Activated CD4-positive, alpha-beta T cell treated with anti-CD3 and anti-CD28 coated beads, Interleukin-2, amount 50 U/mL, for 48 hours (primary cell): ENCODE results near the gene ZFHX3.

Experiments used
- DNase-seq, 2 experiments: peaks; one replicate each; pipeline ENCODE4 v3.0.0-alpha.2; 2020

Gene ZFHX3

DNA sequence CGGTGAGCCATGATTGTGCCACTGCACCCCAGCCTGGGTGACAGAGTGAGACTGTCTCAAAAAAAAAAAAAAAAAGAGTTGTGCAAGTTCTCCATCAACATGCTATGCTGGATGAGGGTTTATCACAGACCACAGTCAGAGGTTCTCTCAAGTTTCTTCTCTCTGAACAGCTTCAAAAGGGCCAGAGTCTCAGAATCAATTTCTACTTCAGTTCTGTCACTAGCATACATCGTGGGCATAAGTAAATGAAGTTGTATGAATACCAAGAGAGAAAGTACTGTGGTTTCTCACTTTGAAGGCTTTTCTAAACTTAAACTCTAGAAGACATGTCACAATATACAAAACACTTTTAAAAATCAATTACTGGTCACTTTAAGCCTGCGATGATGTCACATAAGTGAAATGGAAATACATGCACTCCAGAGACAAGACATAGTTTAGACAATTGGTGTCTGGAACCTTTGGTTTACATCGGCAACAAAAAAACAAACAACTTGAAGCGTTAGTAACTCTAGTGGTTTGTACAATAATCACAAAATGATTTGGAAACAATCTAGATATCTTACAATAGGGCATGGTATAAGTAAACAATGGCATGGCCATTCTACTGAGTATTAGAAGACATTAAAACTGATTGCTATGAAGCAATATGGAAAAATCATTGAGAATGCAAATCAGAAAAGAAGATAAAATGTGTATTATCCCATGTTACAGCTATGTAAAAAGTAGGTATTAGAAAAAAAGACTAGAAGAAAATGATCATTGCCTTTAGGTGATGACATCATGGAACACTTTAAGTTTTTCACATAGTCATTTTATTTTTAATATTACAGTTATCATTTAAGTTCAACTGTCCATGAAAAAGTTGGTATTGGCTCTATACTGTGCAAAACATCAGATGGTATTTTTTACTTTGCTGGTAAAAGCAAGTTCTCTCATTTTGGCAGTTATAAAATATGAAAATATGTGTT, 232.3 kb downstream of the ZFHX3 start:
- no peak for DNase-seq

DNA sequence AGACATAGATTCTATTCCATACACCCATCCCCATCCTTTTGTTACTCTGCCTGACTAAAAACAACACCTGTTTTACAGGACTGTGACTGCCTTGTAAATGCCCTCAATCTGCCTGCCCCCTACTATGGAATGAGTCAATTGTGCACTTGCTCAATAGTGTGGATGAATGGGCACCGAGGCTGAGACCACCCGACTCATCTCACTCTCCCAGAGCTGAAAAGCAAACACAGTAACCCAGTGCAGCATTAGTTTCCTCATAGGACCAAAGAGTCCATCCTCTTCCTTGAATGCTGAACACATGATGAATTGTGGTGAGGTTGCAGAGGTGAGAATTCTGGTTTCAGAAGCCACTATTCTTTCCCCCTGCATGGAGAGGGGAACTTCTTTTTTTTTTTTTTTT, 233.7 kb downstream of the ZFHX3 start:
- no peak for DNase-seq

DNA sequence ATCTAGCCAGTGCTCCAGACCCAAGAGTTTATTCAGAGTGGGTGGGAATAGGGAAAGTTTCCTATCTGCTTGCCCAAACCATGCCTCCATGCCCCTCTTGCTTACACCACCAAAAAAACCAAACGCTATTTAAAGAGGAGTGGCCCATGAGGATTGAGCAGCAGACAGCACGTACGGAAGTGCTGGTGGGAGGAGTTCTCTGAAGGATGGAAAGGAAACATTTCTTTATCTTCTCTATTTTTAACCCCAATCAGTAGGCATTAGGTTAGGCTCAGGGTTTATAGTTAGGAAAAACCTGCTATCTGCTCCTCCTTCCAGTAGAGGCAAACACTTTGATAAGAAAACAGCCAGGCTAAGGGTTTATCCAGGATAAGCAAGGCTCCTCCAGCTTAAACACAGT, 235.3 kb downstream of the ZFHX3 start:
- DNase-seq, result no peak

DNA sequence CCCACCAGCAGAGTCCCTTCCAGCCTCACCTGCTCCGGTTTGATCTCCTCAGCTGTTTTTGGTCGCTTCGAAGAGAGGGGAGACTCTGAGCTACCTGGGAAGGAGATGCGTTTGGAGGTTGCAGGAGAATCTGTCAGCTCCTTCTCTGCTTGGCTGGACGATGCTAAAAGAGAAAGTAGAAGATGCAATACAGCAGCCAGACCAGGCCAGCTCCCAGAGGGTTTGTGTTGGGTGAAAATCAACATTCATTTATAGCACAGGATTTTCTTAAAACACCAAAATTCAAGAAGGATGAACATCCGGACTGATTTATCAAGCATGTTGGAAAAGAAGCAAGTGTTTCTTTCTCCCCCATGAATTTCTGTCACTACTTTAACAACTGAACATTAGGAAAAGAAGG, 236.1 kb downstream of the ZFHX3 start:
- DNase-seq, result no peak

DNA sequence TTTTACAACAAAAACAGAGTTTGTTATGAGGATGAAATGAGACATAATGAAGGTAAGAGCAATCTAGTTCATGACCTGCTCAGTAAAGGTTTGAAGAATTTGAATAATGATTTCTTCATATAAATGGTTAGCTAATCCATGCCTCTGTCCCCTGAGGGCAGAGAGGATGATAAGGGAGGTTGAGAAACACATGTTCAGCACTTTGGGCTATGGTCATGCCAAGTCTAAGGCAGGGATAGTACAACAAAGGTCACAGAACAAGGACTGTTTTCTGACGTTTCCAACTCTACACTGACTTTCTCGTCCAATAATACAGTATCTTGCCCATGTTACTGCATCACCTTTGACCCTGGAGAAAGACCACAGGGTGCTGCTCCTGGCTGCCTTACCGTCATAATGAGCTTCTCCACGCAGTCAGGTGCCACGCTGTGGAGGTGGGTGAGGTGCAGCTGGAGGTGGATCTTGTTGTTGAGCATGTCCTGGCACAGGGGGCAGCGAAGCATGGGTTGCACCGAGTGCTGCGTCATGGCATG, 236.7 kb downstream of the ZFHX3 start:
- no peak for DNase-seq

DNA sequence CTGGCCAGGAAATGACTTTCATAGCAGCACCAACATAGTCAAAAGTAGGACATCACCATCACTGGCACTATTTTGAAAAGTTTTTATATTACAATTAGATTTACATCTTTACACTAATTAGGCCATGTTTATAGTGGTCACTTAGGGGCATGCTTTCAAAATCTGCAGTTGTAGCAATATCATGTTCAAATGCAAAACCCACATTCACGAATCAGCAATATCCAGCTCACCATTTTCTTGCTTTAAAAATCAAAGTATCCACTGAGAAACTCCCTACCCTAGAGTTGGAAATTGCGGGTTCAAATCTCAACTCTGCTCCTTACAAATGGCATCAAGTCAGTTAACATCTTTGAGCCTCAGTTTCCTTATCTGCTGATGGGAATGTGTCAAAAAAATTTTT, 237.4 kb downstream of the ZFHX3 start:
- no peak for DNase-seq

DNA sequence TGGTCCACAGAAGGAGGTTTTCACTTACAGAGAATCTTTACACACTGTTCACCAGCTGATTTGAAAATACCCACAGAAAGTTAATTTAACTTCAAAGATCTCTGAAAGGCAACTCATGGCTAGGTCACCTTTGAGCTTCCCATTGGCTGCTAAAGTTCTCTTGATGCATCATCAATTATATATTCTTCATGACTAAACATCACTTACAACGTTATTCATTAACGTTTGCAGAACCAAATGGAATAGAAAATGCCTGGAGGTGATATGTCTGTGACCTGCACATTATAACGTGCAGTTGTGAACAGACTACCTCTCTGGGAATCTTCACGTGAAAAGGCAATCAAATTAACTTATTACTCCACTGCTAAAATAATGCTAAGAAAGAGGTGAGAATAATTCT, 238.5 kb downstream of the ZFHX3 start:
- DNase-seq, result no peak

DNA sequence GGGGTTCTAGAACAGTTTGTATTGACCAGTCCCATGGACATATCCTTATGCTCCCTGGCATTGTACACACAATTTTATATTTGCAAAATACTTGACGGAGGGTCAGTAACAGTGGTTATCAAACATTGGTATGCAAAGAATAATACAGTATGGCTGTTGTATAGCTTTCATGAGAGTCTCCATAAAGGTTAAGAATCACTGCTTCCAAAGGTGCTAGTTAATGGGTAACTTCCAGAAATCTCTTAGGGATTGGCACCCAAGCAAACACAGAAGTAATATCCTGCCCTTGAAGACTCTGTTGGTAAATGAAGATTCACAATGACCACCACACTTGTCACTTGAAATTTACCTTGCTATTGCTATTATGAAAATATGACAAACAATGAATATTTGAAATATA, 239.2 kb downstream of the ZFHX3 start:
- DNase-seq, result no peak

DNA sequence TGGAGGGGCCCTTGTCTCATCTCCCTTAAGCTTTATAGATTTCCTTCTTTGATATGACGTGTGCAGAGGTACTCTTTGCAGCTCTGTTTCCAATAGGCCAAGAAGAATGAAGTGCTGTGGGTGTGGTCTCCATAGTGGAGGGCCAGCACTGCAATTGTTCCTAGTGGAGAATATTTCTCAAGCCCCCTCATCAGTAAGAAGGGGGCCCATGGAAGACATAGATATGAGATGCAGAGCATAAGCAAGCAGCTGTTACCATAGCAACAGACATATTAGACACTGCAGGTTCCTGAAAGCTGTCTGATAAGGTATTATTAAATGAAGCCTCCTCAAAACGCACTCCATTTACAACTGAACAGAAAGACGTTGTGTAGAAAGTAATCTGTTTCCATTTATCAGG, 240.7 kb downstream of the ZFHX3 start:
- DNase-seq, result no peak

DNA sequence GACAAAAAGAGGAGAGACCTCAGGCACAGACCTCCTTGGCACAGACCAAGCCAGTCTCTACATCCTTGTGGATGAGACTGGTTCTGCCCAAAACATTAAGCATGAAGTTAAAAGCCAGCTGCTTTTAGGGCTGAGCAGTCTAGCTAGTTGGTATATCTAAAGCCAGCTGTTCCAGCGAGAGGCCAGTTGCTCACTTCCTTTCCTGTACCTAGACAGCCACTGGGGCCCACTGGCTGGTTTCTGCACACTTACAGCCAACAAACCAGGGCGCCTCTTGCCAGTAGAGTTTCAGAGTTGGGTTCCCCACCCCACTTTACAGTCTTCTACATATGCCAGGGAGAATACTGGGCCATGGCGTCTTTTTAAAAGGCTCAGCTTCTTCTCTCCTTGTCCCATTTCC, 242.4 kb downstream of the ZFHX3 start:
- no peak for DNase-seq

DNA sequence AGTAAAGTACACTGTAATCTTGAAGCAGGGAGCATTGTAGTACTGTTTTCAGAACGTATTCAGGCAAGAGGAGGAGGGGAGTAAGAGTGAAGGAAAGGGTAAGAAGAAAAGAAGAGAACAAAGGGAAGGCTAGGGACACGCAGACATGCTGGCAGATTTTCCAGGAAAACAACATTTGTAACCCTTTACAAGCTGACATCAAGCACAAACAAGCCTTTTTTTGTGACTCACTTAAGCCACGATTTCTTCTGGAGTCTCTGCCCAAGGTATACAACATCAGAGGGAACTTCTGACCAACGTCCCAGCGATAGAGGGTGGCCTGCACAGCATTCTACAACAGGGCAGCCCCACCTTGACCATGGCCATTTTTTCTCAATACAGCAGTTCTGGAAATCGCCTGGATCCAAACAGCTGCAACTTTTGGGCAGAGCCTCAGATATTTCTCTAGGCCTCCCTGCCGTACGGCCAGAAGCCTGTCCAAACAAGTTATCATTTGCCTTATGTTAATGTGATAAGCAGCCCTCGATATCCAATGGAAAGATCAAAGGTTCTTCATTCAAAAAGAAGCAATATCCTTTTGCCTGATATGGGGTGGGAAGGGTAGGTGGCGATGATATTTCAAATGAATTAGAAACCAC, 247.3 kb downstream of the ZFHX3 start:
- no peak for DNase-seq

DNA sequence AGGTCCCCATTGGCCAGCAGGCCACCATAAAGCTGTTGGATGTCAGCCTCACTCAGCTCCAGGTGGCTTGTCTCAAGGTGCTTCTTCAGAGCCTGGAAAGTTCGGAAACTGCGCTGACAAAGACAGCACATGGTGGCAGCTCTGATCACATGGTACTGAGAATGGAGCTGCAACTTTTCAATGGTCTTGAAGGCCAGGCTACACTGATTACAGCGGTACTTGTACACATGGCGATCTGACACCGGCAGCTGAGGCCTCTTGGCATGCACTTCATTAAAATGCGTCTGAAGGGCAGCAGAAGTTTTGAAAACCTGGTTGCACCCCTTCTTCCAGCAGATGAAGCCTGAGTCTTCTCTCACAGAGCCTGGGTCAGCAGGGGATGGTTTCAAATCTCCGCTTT, 249.7 kb downstream of the ZFHX3 start:
- no peak for DNase-seq

DNA sequence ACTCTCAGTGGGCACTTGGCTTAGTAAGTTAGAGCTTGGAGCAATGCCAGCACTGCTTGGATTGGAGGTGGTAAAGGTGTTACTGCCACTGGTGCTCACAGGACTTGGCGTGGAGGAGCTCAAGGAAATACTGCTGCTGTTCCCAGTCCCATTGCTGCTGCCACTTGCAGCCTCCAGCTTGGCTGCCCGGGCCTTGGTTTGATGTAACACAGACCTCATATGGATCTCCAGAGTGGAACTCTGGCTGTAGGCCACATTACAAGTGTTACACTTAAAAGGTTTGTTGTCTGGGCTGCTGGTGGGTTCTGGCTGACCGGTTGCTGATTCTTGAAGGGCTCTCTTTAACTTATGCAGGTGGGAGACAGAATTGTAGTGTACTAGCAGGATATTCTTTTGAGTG, 250.3 kb downstream of the ZFHX3 start:
- DNase-seq, result no peak

DNA sequence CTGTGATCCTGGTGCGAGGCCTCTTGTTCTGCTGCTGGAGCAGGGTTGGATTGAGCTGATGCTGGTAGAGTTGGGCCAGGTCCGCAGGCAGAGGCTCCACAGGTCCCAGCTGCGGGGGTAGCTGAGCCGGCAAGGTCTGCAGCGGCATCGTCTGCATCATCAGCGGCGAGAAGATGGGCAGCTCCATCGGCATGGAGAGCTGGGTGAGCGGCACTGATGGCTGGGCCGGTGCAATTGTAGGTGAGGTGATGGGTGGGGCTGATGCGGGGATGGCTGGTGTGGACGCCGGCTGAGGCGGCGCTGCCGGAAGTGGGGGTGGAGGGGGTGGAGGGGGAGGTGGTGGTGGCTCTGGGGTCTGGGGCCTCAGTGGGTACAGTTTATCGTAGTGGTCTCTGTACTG, 251.7 kb downstream of the ZFHX3 start:
- DNase-seq, result no peak

DNA sequence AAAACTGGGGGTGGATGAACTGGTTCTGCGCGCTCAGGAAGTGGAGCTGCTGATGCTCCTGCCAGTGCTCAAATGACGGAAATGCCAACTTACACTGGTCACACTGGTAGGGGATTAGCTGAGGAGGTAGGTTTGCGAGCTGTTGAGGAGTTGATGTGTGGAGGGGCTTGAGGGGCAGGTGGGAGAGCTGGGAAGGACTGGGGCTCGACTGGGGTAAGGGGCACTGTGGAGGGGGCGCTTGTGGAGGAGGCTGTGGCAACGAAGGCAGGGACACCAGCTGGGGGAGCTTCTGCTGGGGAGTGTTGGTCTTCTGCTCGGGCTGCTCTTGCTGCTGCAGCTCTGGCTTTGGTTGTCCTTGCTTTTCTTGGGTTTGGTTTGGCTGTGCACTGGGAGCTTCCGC, 252.9 kb downstream of the ZFHX3 start:
- DNase-seq, result no peak

DNA sequence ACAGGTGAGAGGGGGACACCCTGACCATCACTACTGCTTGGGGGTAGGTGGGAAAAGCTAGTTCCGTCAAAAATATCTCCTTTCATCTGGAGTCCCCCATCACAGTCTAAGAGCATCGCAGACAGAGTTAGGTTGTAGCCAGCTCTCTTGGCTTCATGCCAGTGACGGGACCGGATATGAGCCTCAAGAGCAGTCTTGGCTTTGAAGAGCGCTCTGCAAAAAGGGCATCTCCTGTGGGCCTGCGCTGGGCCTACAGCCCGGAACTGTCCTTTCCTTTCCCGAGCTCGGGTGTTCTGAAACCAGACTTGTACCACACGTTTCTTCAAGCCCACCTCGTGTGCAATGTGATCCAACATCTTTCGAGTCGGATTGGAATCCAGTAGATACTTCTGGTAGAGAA, 253.6 kb downstream of the ZFHX3 start:
- DNase-seq, result no peak

DNA sequence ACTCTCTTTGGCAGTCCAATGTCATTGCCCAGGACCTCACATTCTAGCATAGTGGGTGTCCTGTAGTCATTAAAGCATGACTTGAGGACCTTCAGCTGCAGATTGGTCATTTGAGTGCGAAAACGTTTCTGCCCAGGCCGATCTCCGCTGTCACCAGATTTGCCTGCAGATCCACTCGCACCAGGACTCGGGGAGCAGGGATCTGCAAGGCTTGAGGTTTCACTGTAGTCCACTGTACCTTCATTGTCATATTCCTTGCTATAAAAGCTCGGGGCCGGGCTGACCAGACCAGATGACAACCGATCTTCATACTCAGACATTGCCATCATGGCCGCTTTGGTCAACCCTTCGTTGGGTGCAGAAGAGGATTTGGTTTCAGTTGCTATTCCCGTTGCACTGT, 254.2 kb downstream of the ZFHX3 start:
- no peak for DNase-seq

DNA sequence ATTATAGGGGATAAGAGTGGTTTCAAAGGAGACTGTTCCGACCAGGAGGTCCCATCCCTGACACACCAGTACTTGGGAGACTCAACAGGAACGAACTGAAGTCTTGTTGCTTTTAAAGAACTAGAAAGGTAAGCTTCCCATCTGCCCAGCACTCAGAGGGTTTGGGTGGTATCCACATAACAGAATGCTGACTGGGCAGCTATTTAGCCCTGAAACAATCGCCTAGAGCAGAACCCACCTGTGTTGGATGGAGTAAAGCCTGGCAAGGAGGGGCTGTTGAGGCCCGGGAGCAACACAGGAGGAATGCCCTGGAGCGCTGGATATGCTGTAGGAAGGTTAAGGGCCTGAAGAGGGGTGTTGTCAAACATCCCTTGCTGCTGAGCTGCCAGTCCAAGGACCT, 254.9 kb downstream of the ZFHX3 start:
- no peak for DNase-seq

DNA sequence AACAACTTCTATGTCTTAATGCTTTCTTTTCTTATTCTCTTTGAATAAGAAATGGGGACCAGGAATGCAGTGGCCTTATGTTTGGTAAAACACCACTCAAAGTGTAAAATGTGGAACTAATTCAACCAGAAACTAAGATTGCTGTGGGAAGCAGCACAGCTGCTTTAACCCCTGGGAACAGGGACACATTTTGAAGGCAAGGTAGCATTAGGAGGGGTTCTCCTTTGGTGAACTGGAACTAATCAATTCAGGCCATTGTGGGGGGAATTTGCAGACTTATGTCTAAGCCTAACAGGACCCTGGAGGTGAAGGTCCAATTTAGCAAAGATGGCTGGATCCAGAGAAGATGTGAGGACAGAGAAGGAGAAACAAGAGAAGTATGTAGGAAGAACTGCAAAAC, 256.1 kb downstream of the ZFHX3 start:
- no peak for DNase-seq

DNA sequence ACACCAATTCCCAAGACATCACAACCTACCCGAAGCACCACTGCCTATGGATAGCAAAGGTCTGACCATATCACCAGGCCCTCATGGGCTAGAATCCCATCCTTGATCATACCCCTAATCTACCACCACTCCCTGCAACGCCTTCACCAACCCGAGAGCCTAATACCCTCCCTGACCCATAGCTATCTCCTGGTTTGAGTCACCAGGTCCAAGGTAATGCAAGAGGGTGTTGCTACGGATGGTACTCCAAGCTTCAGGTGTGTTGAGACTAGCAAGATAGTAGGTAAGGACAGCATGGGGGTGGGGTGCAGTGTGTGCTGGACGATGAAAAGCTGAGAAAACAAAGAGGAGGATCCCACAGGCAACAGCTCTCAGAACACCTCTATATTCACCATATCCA, 258.0 kb downstream of the ZFHX3 start:
- no peak for DNase-seq

DNA sequence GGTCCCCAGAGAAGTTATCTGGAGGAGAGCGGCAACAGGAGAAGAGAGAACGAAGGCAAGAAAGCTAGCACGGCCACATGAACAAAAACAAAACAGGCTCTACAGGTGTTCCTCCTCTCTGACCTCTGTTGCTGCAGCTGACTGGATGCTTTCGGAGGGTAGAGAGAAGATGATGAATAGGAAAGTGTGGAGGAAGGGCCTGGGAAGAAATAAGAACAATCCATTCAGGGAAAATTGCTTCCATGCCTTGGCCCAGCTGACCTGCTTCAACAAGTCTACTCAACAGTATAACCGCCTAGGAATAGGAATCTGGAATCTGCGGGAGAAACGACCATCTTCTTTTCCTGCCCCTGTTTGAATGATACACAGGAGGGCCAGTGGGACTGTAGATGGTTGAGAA, 258.5 kb downstream of the ZFHX3 start:
- no peak for DNase-seq

DNA sequence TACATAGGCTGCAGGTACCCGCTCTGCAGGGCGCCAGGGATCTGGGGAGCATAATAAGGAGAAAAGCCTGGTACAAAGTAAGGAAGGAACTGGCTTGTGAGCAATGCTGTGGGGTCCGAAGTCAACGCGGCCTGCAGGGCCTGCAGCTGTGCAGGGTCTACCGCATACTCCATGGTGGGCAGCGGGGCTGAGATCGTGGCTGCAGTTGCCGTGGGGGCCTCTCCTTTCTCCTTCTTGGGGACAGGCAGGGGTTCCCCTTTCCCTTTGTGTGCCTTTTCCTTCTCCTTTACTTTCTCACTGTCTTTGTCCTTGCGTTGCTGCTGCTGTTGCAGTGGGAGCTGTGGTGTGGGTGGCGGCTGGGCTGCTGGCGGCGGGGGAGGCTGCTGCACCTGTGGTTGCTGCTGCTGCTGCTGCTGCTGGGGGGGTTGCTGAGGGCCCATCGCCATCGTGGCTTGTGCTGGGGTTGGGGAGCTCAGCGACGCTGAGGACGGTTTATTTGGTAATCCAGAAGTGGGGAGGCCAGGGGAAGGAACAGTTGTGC, 259.6 kb downstream of the ZFHX3 start:
- DNase-seq, result no peak

DNA sequence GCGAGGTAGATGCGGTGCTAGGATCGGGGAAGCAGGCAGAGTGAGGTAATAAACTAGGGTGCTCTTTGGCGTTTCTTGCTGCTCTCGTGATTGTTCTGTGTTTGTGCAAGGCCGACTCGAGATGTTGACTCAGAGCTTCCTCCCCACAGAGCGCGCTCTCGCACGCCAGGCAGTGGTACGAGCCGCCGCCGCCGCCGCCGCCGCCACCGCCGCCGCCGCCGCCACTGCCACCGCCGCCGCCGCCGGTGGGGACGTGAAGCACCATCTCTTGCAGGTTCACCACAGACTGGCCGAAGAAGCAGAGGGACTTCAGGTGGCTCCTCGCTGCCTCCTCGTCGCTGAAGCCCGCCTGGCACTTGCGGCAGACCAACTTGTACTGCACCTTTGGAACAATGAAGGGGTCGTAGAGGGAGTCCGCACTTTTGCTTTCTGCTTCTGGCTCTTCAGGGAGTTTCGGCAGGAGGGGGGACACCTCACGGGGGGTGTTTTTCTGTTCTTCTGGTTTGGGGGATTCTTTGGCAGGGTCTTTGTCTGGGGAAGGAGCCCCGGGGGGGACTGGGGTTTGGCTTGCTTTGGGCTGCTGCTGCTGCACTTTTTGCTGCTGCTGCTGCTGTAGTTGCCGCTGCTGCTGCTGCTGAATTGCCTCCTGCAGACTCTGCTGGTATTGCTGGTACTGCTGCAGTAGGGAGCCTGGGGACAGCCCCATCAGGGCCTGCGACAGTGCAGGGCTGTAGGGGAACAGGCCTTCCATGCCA, 260.2 kb downstream of the ZFHX3 start:
- peak; percentile 59 to 73 for DNase-seq
